OCI-LY1 (cell line): Measurements from ENCODE around the gene BRIX1.

Source experiments
- H2AFZ ChIP-seq: fragments of 200-600 bp; sonication (generic), shearing (Covaris generic); 2 replicates; pipeline ENCODE4 v1.6.0; 2014; ENCODE audit warnings: antibody characterized with exemption, mild to moderate bottlenecking, low read length
- H3F3A ChIP-seq: fragments of 200-600 bp; sonication (generic), shearing (Covaris generic); 2 replicates; pipeline ENCODE4 v1.6.0; 2014; ENCODE audit warnings: mild to moderate bottlenecking, antibody characterized with exemption, low read length, moderate library complexity; ENCODE audit not compliant: insufficient read depth
- H3K27ac ChIP-seq: fragments of 200-600 bp; sonication (generic); 2 replicates; pipeline ENCODE4 v1.5.1; 2014; ENCODE audit warnings: low read length, mixed run types, mild to moderate bottlenecking, low read depth; ENCODE audit not compliant: poor library complexity, severe bottlenecking
- H3K27me3 ChIP-seq: fragments of 200-600 bp; sonication (generic); 2 replicates; pipeline ENCODE4 v1.6.0; 2014; ENCODE audit warnings: antibody characterized with exemption, mild to moderate bottlenecking, low read length, moderate library complexity; ENCODE audit not compliant: insufficient read depth
- H3K36me3 ChIP-seq: fragments of 200-600 bp; sonication (generic); 2 replicates; pipeline ENCODE4 v1.6.1; 2014; ENCODE audit warnings: mild to moderate bottlenecking, antibody characterized with exemption, low read length, moderate library complexity, mixed read lengths; ENCODE audit not compliant: insufficient read depth
- H3K4me1 ChIP-seq: fragments of 200-600 bp; sonication (generic); 2 replicates; pipeline ENCODE4 v1.5.1; 2014; ENCODE audit warnings: mild to moderate bottlenecking, low read length, moderate library complexity; ENCODE audit not compliant: insufficient read depth, severe bottlenecking
- H3K4me2 ChIP-seq: fragments of 200-600 bp; sonication (generic), shearing (Covaris generic); 2 replicates; pipeline ENCODE4 v1.6.1; 2014; ENCODE audit warnings: low read length
- H3K4me3 ChIP-seq: fragments of 200-600 bp; sonication (generic); 2 replicates; pipeline ENCODE4 v1.5.1; 2014; ENCODE audit warnings: low read length, low read depth, mild to moderate bottlenecking, mixed read lengths; ENCODE audit not compliant: poor library complexity, severe bottlenecking
- H3K79me2 ChIP-seq: fragments of 200-600 bp; shearing (Covaris generic); 2 replicates; pipeline ENCODE4 v1.6.1; 2016; ENCODE audit warnings: mixed run types, low read length, mixed read lengths; ENCODE audit not compliant: insufficient read depth
- H3K9ac ChIP-seq: fragments of 200-600 bp; sonication (generic), shearing (Covaris generic); 2 replicates; pipeline ENCODE4 v1.6.1; 2014; ENCODE audit warnings: mild to moderate bottlenecking, low read length, mixed read lengths
- H3K9me2 ChIP-seq: fragments of 200-600 bp; sonication (generic), shearing (Covaris generic); 2 replicates; pipeline ENCODE4 v1.6.1; 2014; ENCODE audit warnings: low read depth, mild to moderate bottlenecking, low read length, mixed read lengths
- H3K9me3 ChIP-seq: fragments of 200-600 bp; shearing (Covaris generic); 2 replicates; pipeline ENCODE4 v1.6.1; 2014; ENCODE audit warnings: low read length, mixed read lengths
- H4K20me1 ChIP-seq: fragments of 200-600 bp; sonication (generic), shearing (Covaris generic); 2 replicates; pipeline ENCODE4 v1.6.0; 2016; ENCODE audit warnings: mild to moderate bottlenecking, low read length; ENCODE audit not compliant: insufficient read depth
- EZH2 ChIP-seq: fragments of 200-600 bp; sonication (generic), shearing (Covaris generic); IDR thresholded peaks from 2 replicates; pipeline ENCODE4 v1.8.0; 2017; ENCODE audit warnings: borderline replicate concordance, mixed run types, mild to moderate bottlenecking, antibody characterized with exemption, low read length, moderate library complexity, mixed read lengths
- TF ChIP-seq, protein P1 (sequence below): fragments of 200-600 bp; sonication (generic), shearing (Covaris generic); IDR thresholded peaks from 2 replicates; pipeline ENCODE4 v1.5.1; 2017; ENCODE audit warnings: mild to moderate bottlenecking, antibody characterized with exemption, low read length, moderate library complexity, mixed read lengths

The BRIX1 gene

DNA sequence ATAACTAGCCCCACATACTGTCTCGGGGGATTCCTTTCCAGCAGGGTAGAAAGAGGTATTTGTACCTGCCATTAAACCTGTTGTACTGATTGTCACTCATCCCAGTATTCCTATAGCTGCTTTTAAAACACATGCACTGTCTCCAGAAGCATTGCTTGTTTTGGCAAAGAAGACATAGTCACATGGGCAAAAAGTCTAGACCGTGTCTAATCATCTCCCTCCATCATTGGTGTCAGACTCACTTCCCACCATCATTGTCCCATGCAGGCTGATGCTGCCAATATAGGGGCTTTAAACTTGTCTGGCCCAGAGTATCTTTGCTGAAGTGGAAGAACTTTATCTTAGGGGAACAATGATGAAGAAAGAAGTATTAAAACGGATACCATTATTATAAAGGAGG lies 26.4 kb downstream of the BRIX1 start:
- Histone ChIP-seq H3K9ac (no peak overlapping the region), H4K20me1 (no peaks in the 10 kb centered on the region), H3K27ac (no peak overlapping the region), H3K4me3 (no peak overlapping the region), H3K4me1 (no peaks in the 10 kb centered on the region), H3K9me3 (no peaks in the 10 kb centered on the region), H3K79me2 (no peaks in the 10 kb centered on the region), H3K4me2 (no peak overlapping the region), H3K27me3 (no peaks in the 10 kb centered on the region), H3F3A (no peaks in the 10 kb centered on the region), H2AFZ (no peak overlapping the region), H3K36me3 (peaks cover 78% of the 10 kb centered on the region), H3K9me2 (no peaks in the 10 kb centered on the region)
- TF ChIP-seq EZH2: no peak
- TF ChIP-seq, protein P1, sequence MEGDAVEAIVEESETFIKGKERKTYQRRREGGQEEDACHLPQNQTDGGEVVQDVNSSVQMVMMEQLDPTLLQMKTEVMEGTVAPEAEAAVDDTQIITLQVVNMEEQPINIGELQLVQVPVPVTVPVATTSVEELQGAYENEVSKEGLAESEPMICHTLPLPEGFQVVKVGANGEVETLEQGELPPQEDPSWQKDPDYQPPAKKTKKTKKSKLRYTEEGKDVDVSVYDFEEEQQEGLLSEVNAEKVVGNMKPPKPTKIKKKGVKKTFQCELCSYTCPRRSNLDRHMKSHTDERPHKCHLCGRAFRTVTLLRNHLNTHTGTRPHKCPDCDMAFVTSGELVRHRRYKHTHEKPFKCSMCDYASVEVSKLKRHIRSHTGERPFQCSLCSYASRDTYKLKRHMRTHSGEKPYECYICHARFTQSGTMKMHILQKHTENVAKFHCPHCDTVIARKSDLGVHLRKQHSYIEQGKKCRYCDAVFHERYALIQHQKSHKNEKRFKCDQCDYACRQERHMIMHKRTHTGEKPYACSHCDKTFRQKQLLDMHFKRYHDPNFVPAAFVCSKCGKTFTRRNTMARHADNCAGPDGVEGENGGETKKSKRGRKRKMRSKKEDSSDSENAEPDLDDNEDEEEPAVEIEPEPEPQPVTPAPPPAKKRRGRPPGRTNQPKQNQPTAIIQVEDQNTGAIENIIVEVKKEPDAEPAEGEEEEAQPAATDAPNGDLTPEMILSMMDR: no peak

DNA sequence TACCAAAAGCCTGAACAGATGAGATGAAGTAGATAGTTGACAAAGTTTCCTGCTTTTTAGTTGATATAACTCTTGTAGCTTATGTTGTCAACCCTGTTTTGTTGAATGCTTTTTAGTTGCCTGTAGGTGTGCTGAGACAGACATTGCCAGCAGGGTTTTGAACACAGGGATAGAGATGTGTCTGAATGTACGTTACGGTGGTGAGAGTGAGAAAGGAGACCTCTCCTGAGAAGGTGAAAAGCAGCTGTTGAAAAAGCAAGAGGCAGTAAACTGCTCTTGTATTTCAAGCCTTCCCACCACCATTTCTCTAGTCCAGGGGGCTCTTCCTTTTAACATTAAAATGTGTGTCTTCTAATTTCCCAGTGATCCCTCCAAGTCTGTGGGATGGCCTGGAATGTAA lies 28.5 kb downstream of the BRIX1 start:
- TF ChIP-seq, protein P1: no peak
- TF ChIP-seq EZH2: no peak
- Histone ChIP-seq H4K20me1 (no peaks in the 10 kb centered on the region), H3K27me3 (no peaks in the 10 kb centered on the region), H2AFZ (no peak overlapping the region), H3F3A (no peaks in the 10 kb centered on the region), H3K79me2 (no peaks in the 10 kb centered on the region), H3K27ac (no peak overlapping the region), H3K9me2 (no peaks in the 10 kb centered on the region), H3K4me1 (no peaks in the 10 kb centered on the region), H3K9me3 (no peaks in the 10 kb centered on the region), H3K9ac (no peak overlapping the region), H3K4me3 (no peak overlapping the region), H3K4me2 (no peak overlapping the region), H3K36me3 (peaks cover 68% of the 10 kb centered on the region)

DNA sequence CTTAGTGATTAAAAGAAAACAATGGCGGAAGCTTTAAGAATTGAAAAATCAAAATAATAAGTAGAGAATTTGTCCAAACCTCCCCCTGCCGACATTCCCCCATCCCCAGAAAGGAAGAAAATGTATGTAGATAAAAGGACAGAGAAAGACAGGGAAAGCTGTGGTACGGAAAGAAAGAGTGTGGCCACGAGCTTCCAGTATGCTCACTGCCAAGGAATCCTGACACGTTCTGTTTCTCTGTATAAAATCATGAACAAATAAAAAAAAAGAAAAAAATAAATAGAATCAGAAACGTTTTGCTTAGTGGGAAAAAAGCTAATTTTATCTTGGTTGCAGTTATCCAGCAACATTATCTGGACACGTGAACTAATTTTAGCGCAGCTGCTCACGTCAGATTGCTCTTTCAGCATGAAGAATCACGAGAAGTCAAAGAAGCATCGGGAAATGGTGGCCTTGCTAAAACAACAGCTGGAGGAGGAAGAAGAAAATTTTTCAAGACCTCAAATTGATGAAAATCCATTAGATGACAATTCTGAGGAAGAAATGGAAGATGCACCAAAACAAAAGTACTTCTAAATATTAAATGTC lies 29.0 kb downstream of the BRIX1 start:
- Histone ChIP-seq H3K4me3 (no peak overlapping the region), H3K4me1 (no peaks in the 10 kb centered on the region), H3K9me3 (no peaks in the 10 kb centered on the region), H3K9ac (no peak overlapping the region), H3K27me3 (no peaks in the 10 kb centered on the region), H3K4me2 (no peak overlapping the region), H3K79me2 (no peaks in the 10 kb centered on the region), H2AFZ (no peak overlapping the region), H3K27ac (no peak overlapping the region), H3F3A (no peaks in the 10 kb centered on the region), H3K9me2 (no peaks in the 10 kb centered on the region), H4K20me1 (no peaks in the 10 kb centered on the region), H3K36me3 (peaks cover 70% of the 10 kb centered on the region)
- no peak for TF ChIP-seq EZH2
- TF ChIP-seq, protein P1: no peak
